Retina (tissue), 1 donor: ENCODE data around the gene PIM2.

Experiments
- DNase-seq: peaks from one replicate; pipeline ENCODE4 v3.0.0-alpha.2; 2016

PIM2 gene

GRCh38 chrX:48934581-48935300 is 15.9 kb upstream of the PIM2 start:
- no peak for DNase-seq

GRCh38 chrX:48933757-48934156 is 14.9 kb upstream of the PIM2 start:
- DNase-seq, result no peak

GRCh38 chrX:48927736-48928382 is 9.0 kb upstream of the PIM2 start:
- DNase-seq, result no peak

GRCh38 chrX:48927123-48927522 is 8.3 kb upstream of the PIM2 start:
- DNase-seq, result no peak

GRCh38 chrX:48924270-48924669 is 5.4 kb upstream of the PIM2 start:
- DNase-seq, result no peak

- DNase-seq, result no peak
Observed at GRCh38 chrX:48923771-48924170, 4.9 kb upstream of the PIM2 start.

GRCh38 chrX:48920718-48921104 is 1.9 kb upstream of the PIM2 start:
- DNase-seq, result no peak

GRCh38 chrX:48919947-48920717 is 1.3 kb upstream of the PIM2 start:
- DNase-seq, result no peak

- DNase-seq, result no peak
Observed at GRCh38 chrX:48919360-48919841, 577 bp upstream of the PIM2 start.

- no peak for DNase-seq
Observed at GRCh38 chrX:48918301-48918642, 552 bp downstream of the PIM2 start.

- peak; percentile 94 for DNase-seq
Observed at GRCh38 chrX:48917139-48918001, 1.5 kb downstream of the PIM2 start.

- no peak for DNase-seq
Observed at GRCh38 chrX:48914593-48915493, 4.0 kb downstream of the PIM2 start.

GRCh38 chrX:48913605-48914366 is 5.0 kb downstream of the PIM2 start:
- no peak for DNase-seq

- peak; percentile 91 for DNase-seq
Observed at GRCh38 chrX:48911412-48912182, 7.2 kb downstream of the PIM2 start, which contains the start of gene SLC35A2. TSS of gene SLC35A2 (minus strand) at chrX:48911646. CDS start at chrX:48911636, 10 bp downstream.

GRCh38 chrX:48910926-48911411 is 7.9 kb downstream of the PIM2 start:
- no peak for DNase-seq

- no peak for DNase-seq
Observed at GRCh38 chrX:48909703-48910294, 9.0 kb downstream of the PIM2 start.

- DNase-seq, result no peak
Observed at GRCh38 chrX:48908600-48908999, 10.2 kb downstream of the PIM2 start.

- DNase-seq, result no peak
Observed at GRCh38 chrX:48905090-48905790, 13.6 kb downstream of the PIM2 start.

- DNase-seq, result no peak
Observed at GRCh38 chrX:48904626-48905025, 14.2 kb downstream of the PIM2 start.
